GM19397 (cell line): ENCODE data around the gene NLGN1.

Experiments used
- ATAC-seq: cut with Tn5 transposase; IDR thresholded peaks from one replicate; pipeline ENCODE4 v1.9.1; 2021; ENCODE audit warnings: mild to moderate bottlenecking, moderate library complexity; ENCODE audit not compliant: unreplicated experiment

The NLGN1 gene

DNA sequence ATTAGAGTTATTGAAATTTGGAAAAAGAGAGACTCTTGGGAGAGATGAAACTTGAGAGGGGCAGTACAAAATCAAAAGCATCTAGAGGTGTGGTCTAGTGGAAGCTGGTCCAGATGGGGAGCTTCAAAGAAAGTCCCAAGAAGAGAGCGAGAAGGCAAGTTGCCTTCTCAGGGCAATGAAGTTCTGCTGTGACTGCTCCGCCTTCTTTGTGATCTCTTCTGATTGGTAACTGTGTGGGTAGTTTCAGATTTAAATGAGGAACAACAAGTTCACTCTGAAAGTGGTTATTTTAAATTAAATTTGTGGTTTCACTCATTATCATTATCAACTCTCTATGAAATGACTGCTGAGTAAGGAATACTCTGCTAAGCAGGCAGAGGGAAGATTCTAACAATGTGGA lies 233.3 kb downstream of the NLGN1 start:
- no peak for ATAC-seq

GRCh38 chr3:173632945-173633344 lies 235.4 kb downstream of the NLGN1 start:
- ATAC-seq, result no peak

- no peak for ATAC-seq
Observed at GRCh38 chr3:173635826-173636225, 238.3 kb downstream of the NLGN1 start.

GRCh38 chr3:173639098-173639497 lies 241.6 kb downstream of the NLGN1 start:
- ATAC-seq, result no peak

DNA sequence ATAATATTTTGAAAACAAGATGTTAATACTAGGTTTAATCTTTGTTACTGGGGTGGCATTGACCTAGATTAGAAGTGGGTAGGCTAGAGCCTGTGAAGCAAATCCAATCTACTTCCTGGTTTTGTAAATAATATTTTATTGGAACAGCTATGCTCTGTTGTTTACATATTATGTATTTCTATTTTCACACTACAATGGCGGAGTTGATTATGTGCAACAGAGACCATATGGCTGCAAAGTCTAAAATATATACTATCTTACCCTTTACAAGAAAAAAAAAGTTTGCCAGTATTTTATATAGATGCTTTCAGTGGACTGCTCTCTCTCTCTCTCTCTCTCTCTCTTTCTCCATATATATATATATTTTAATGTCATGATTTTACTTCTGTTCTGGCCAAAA lies 244.2 kb downstream of the NLGN1 start:
- no peak for ATAC-seq

DNA sequence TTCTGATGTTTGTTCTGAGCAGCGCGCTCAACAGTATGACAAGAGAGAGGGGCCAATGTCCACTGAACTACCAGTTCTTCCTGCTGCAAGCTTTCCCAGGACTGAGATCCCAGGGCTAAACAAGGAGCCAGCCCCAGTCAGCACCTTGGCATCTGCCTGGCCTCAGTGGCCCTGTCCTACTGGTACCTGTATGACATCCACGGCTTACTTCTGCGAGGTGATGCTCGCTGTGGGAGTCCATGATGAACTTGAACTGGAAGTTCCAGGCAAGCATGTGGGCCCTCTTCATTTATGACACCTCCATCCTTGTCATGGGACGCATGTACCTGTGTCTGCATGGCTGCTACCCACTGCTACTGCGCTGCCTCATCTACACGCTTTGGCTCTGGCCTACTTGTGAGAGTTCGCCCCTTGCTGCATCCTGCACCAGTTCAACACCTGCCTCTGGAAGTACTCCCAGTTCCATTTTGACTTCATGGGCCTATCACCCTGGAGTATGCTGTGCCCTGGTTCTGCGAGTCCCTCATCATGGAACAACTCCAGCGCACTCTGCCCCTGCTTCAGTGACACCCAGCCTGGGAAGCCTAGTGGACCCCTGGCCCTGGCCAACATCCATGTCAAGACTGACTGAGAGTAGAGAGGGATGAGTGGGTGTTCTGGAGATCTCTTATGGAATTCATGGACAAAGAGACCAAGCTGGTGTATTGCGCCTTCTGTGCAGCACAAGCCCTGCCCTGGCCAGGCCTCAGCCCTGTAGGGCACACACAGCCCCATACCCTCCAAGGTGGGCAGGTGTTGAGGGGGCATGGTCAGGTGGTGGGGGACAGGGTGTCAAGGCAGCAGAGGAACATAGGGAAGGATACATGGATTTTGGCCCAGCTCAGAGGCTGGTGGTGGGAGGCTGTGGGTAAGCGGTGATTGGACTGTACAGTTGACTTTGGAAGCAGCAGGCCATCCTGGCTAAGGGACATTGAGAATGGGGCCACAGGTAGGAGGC lies 246.8 kb downstream of the NLGN1 start:
- no peak for ATAC-seq

GRCh38 chr3:173650596-173650995 lies 253.1 kb downstream of the NLGN1 start:
- no peak for ATAC-seq

GRCh38 chr3:173652093-173652492 lies 254.5 kb downstream of the NLGN1 start:
- ATAC-seq, result no peak

DNA sequence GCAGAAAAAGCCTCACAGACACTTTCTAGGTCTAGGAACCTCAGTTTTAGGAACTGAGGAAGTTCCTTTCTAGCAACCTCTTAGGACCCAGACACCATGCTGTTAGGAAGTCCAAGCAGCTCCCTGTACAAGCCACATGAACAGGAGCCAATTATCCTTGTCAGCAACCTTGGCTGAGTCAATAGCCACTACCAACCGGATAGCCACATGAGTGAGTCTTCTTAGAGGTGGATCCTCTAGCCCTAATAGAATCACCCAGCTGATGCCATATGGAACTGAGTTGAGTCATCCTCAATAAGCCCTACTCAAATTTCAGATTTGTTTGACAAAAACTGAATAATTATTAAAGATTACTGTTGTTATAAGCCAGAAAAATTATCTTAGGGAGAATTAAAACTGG lies 256.2 kb downstream of the NLGN1 start:
- no peak for ATAC-seq

DNA sequence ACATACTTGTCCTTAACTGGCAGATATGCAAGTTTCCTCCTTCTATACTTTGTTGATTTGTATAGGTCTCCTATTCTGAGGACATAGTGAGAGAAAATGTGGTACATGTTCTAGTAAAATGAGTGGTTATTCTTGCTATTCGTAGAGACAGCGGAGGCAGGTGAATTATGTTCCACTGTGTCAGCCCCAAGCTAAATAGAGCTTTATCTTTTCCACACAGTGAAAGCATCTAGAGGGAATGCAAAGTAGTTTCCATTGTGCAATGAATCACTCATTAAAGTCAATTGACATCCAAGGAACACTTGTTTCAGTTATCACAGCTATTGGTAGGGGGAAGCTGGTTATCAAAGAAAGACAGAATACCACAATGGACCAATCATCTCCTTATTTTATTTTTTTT lies 262.4 kb downstream of the NLGN1 start:
- ATAC-seq, result no peak

GRCh38 chr3:173660645-173661299 lies 263.2 kb downstream of the NLGN1 start:
- ATAC-seq, result no peak

GRCh38 chr3:173663696-173664111 lies 266.2 kb downstream of the NLGN1 start:
- no peak for ATAC-seq

GRCh38 chr3:173676094-173676493 lies 278.6 kb downstream of the NLGN1 start:
- ATAC-seq, result no peak

DNA sequence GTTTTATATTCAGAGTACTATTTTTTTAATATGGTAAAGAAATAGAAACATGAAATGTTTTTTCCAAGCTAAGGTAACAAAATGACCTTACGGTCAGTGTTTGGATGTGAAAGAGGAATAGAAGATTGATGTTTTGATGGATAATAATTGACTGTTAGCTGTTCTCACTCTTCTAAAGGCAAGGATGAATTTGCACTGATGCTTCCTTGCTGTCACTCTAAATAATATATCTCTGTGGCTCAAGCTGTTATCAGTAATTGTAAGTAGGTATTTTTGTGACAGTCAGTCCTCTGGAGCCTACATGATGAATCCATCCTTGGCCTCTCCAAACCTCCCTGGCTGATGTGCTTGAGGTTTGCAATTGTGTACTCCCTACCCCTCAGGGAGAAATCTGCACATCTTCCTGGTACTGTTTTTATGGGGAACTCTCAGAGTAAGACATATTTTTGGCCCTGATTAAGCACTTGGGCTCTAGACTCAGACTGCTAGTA lies 283.7 kb downstream of the NLGN1 start:
- no peak for ATAC-seq

GRCh38 chr3:173685456-173685855 lies 287.9 kb downstream of the NLGN1 start:
- ATAC-seq, result no peak

DNA sequence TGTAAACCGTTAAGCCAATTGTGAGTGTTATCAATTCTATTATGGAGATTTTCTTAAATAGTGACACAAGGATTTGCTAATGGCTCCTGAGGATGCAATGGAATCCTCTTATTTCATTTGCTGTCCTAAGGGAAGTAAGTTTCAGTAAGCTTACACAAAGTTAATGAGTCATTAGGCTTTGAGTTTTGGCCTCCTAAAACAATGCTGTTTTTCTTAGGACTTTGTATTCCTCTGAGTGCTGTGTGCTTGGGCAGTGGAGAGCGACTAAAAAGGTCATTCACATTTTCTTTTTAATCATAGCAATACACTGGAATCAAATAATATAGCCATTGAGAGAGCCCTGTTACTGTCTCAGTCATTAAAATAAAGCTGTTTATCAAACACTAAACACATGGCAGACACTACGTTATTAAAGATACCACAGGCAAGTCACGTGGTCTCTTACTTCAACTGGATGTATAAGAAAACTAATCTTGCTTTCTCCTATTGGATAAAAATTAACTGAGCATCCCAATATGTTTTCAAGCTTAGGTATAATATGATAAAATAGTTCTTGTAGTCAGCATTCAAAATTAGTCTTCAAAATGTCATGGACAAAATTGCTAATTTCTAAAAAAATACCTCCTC lies 290.8 kb downstream of the NLGN1 start:
- no peak for ATAC-seq

- no peak for ATAC-seq
Observed at GRCh38 chr3:173690542-173691180, 293.1 kb downstream of the NLGN1 start.

GRCh38 chr3:173699353-173699752 lies 301.8 kb downstream of the NLGN1 start:
- no peak for ATAC-seq

DNA sequence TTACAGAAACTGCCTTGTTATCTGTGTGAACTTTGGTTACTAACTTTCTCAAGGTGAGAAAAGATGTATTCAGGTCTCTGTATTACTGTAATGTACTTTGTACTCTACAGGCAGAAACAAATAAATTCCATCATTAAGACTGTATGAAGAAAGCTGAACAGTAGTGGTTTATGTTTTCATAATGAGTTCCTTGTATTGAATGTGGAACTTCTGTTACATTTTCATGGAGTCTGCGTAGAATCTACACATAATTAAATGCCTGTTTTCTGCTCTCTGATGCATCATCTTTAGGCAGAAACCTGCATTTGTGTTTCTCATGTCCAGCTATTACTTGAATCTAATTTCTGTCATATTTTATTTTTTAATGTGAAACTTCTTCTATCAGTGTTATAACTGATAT lies 302.8 kb downstream of the NLGN1 start:
- ATAC-seq, result no peak

- ATAC-seq, result no peak
Observed at GRCh38 chr3:173702561-173702960, 305.0 kb downstream of the NLGN1 start.

- ATAC-seq, result no peak
Observed at GRCh38 chr3:173703771-173704170, 306.2 kb downstream of the NLGN1 start.
